ENCODE results near the gene PFDN2.

- TF ChIP-seq CTCF (conservative IDR thresholded peaks at IDR 0.05): no peak
- TF ChIP-seq ZFX (IDR thresholded peaks at IDR 0.05): no peak
Measured at GRCh38 chr1:161161652-161162051, 43.8 kb upstream of the PFDN2 start.

Data from C4-2B (cell line).